DLD1 (cell line): ENCODE results near the gene VCX3A.
"Not testable (repeated sequence)": the region's sequence is repeated elsewhere in the genome, so short reads cannot be mapped to it uniquely, and the experiment has no call there.

Experiments used
- in situ Hi-C: cut with HindIII; loops from 2 replicates; pipeline ENCODE4 v1.10.0; 2017; ENCODE audit warnings: low sequenced_read_pairs

Gene VCX3A

GRCh38 chrX:6535018-6535417 lies at the start of gene VCX3A:
Gene VCX3A (minus strand): TSS chrX:6535118. CDS start chrX:6534497, 621 bp downstream.
- in situ Hi-C loops = not testable (repeated sequence)

DNA sequence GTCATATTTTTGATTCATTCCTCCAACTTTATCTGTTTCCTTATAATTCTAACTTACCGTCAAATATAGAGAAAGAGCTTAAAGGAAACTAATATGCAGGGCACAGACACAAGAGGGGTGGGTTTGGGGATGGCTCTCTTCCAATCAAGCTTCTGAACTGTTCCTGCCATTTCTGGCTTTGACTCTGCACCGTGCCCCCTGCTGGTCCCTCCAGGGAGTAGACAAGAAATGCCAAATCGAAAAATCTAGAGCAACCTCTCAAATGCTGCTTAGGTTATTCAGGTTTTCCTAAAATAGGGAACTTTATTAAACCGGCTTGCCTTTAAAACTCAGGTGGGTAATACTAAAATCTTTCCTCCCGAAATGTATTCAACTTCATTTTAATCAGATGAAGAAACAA lies 39.8 kb upstream of the VCX3A start:
- in situ Hi-C loops = no loop called here

GRCh38 chrX:6568031-6568430 lies 33.1 kb upstream of the VCX3A start:
- in situ Hi-C loops = no loop called here

DNA sequence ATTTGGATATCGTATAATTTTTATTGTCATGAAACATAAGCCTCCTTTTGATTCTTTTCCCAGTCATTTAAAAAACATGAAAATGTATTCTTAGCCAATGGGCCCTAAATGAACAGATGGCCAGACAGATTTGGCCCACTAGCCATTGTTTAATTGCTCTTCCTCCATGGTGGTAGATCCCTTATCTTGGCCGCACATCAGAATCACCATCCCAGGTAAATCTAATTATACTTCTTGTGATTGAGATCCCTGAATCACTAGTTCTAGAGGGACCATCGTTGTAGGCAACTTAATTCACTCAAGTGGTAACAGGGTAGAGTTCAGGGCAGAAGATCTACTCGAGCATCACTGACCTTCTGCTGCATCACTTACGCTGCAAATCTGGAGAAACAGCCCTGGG lies 24.1 kb upstream of the VCX3A start:
- in situ Hi-C loops = no loop called here

DNA sequence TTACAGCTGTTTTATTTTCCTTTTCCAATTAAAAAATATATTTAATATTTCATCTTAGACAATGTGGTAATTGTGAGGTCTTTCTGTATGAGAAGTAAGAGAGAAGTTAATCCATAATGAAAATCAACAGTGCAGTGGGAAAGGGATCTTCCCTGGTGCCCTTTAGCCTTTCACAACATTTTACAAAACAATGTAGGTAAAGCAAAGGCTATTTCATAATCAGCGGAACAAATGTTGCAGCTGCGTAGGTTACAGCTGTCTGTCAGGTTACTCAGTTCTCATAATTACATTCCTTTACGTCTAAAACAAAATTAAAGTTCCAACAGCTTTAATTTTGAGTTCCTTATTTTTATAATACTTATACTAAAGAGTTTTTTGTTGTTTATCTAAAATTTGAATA lies 22.8 kb upstream of the VCX3A start:
- in situ Hi-C loops = no loop called here

DNA sequence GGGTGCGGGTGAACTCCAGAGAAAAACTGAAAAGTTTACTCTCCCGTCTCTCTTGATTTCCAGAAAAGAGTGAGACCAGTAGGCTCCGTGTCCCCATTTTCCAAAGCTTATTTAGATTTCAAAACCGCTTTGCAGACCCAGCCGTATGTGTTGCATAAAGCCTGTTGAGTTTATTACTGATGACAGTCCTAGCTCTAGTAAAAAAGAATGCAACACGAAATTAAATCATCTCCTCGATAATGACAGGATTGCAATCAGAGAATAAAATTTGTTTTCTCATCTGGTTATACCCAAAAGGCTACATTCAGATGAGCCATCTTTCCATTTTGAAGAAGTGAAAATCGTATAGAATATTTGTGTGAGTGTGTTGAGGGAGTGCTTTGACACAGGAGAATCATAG lies 16.1 kb upstream of the VCX3A start:
- in situ Hi-C loops = no loop called here

GRCh38 chrX:6545712-6546111 lies 10.8 kb upstream of the VCX3A start:
- in situ Hi-C loops = no loop called here

- in situ Hi-C loops = no loop called here
These were observed 8.3 kb downstream of the VCX3A start for GRCh38 chrX:6526564-6527136.

DNA sequence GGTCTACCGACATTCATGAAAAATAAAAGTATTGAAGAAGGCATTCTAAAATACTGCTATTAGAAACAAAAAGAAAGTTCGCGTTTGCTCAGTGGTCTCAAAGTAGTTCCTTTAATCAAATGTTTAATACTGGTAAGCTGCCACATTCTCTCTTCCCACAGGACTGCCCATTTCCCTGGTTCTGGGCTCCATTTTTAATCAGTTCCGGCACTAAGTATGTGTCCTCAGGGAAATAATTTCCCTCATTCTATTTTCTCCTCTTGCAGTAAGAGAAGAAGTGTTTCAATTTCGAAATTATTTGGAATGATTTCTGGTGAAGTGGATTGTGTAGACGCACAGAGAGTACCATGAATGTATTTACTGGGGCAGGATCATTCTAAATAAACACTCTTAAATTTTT lies 17.5 kb downstream of the VCX3A start:
- in situ Hi-C loops = no loop called here

- in situ Hi-C loops = no loop called here
These were observed 28.5 kb downstream of the VCX3A start for GRCh38 chrX:6506444-6506843.

- in situ Hi-C loops = no loop called here
These were observed 29.0 kb downstream of the VCX3A start for GRCh38 chrX:6505960-6506359.

DNA sequence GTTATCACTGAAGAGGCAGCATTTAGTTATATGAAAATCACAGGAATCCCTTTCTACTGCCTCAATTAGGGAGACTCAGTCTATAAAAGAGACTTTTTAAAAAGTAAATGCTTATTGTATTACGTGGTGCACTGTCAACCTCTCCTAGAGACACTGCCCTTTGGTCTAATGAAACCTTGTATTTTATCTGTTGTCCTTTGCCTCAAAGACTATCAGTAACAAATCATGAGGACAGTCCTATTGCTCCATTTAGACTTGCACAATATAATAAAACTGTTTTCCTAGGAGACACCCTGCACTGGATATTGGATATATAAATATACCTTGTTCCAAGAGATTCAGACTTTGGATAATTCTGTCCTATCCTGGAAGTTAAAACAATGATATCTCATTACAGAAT lies 34.2 kb downstream of the VCX3A start:
- in situ Hi-C loops = no loop called here

GRCh38 chrX:6498324-6498723 lies 36.6 kb downstream of the VCX3A start:
- in situ Hi-C loops = no loop called here
